Lung microvascular endothelial cell (primary cell): ENCODE data around the gene OR5B3. TPM values are rescaled to one million over a fixed set of nuclear protein-coding genes. Genes with fewer than 3 reads are reported as not detected.
"Not testable (repeated sequence)": the region's sequence is repeated elsewhere in the genome, so short reads cannot be mapped to it uniquely, and the experiment has no call there.

Experiments
- DNase-seq, 2 donors: peaks; one replicate each; pipeline versions ENCODE4 v3.0.0 to v3.0.0-alpha.2; 2010; ENCODE audit warnings: low read depth in 2 of 2
- total RNA-seq: library from RNA; depleted of rRNA; stranded (reverse); fragments of >200 nt; gene quantifications from 2 replicates; pipeline ENCODE4 v1.2.1, GENCODE V29; 2014

OR5B3 gene
- not detected in 2 replicates for total RNA-seq

- no peak for DNase-seq
These were observed at the start of gene OR5B3 for GRCh38 chr11:58406774-58407173. Gene OR5B3, minus strand, starts transcription at chr11:58406874. Its CDS starts 3,465 bp downstream, at chr11:58403409.

GRCh38 chr11:58451585-58451984 is 44.9 kb upstream of the OR5B3 start:
- DNase-seq: no peak

- DNase-seq: no peak
These were observed 39.6 kb upstream of the OR5B3 start for GRCh38 chr11:58446294-58446693.

- DNase-seq: no peak
These were observed 37.6 kb upstream of the OR5B3 start for GRCh38 chr11:58444300-58444699.

DNA sequence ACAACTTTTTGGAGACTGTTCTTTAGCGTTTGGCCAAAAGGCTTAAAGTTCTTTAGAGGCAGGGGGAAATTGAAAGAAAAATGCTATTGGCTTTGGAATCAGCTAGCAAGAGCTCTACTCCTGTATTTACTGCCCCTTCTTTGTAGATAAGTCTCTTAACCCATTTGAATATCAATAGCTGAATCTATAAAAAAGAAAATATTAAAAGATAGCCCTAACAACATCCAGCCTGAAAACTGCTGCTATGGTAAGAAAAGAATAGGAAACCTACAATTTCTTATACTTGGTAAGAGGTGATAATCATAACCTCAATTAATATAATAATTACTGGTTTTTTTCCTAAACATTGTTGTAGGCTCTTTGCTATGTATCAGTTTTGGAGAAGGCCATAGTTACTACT is 35.5 kb upstream of the OR5B3 start, which contains the start of gene OR5B12:
TSS of gene OR5B12 (minus strand) at position 101 of the 400 bp plus-strand sequence. CDS start 2,085 bp downstream, outside the sequence.
- no peak for DNase-seq

GRCh38 chr11:58438486-58438885 is 31.8 kb upstream of the OR5B3 start:
- DNase-seq: no peak

- DNase-seq: no peak
These were observed 27.5 kb upstream of the OR5B3 start for GRCh38 chr11:58434217-58434616.

GRCh38 chr11:58433638-58434203 is 27.0 kb upstream of the OR5B3 start:
- DNase-seq: no peak

DNA sequence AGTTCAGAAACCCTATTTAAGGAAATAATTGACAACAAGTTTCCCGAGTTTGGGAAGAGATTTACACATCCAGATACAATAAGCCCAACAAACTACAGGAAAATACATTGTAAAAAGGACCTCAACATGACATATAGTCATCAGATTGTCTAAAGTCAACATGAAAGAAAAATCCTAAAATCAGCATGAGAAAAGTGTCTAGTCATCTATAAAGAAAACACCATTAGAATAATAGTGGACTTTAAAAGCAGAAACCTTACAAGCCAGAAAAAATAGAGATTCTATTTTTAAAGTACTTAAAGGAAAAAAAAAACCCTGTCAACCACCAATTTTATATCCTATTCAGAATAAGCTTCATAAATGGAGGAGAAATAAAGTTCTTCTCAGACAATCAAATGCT is 22.6 kb upstream of the OR5B3 start:
- no peak for DNase-seq

DNA sequence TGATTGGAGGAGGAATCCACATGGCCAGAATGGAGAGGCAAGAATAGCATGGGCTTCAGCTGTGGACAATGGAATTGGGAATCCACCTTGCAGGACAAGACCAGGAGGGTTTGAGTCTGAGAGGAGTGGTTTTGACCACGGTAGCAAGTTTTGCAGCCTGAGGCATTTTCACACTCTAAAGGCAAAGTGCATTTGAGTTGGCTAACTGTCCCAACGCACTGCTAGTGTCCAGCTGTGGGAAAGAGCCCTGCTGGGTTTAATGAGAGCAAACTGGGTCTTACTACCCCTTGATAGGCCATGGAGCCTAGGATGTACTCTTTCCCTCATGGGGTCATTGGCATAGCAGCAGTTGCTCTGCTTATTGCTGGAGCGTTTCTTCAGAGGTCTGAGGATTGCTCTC is 21.3 kb upstream of the OR5B3 start, which contains the start of gene OR5B2:
TSS of gene OR5B2 (minus strand) at position 101 of the 400 bp plus-strand sequence. CDS start 4,860 bp downstream, outside the sequence.
- DNase-seq: no peak

DNA sequence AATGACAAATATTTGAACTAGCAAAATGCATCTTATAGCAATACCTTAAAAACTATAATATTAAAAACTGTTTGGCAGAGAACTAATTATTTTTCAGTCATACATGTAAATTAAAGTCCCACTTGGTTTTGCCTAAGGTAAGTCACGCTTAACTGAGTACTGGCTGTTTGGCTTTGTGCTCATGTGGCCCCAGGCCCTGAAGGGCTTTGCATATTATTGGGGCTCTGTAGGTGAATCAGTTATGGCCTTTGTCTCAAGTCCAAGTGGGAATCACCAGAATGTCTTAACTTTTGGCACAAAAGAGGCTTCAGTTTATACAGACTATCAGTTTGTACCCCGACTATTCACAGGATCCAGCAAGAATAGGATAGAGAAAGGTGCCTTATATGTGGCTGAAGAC is 7.1 kb downstream of the OR5B3 start:
- not testable (repeated sequence) for DNase-seq

GRCh38 chr11:58395581-58395980 is 11.1 kb downstream of the OR5B3 start:
- DNase-seq: peak in 1 of 2 donors; percentile 8

- peak; percentile 55 to 84 for DNase-seq
These were observed 12.5 kb downstream of the OR5B3 start for GRCh38 chr11:58394195-58394594.

DNA sequence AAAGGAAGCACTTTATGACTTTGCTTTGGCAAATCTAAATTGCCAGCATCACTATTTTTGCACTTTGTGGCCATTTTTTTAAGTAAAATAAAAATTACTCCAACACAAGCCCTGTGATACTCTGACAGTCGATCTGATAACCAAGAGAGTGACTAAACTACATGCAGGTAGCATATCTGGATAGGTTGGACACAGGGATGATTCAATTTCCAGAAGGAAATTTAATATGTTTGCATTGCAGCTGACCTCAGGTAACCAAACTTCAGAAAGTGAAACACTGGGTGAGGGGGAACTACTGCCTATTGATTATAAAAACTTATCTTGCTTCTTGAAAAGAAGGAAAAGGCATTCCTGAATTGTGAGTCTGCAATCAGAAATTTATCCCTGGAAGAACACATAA is 13.9 kb downstream of the OR5B3 start:
- DNase-seq: no peak

DNA sequence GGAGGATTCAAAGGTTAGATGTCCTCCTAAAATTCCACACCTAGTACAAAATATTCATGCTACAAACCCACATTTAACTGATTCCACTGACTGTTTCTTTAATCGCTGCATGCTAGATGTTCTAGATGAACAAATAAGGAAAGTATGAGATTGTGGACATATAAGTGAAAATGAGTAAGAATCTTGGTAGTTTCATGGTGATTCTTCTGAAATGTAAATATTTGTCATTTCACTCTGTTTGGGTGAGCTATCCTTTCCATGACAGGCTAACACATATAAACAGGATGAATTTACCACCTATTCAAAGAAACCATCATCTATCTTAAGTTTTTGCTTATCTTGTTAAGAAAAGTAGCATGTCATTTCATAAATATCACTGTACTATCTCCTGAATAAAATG is 14.8 kb downstream of the OR5B3 start:
- DNase-seq: no peak

DNA sequence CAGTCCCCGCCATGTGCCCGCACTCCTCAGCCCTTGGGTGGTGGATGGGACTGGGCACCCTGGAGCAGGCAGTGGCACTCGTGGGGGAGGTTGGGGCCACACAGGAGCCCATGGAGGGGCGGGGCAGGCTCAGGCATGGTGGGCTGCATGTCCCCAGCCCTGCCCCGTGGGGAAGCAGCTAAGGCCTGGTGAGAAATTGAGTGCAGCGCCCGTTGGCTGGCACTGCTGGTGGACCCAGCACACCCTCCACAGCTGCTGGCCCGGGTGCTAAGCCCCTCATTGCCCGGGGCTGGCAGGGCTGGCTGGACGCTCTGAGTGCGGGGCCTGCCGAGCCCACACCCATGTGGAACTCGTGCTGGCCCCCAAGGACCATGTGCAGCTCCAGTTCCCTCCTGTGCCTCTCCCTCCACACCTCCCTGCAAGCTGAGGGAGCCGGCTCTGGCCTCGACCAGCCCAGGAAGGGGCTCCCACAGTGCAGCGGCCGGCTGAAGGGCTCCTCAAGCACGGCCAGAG is 16.1 kb downstream of the OR5B3 start:
- no peak for DNase-seq

- no peak for DNase-seq
These were observed 47.7 kb downstream of the OR5B3 start, which contains the start of gene OR5B17 for GRCh38 chr11:58358969-58359368. Gene OR5B17, minus strand, starts transcription at chr11:58359069. Its CDS starts 0 bp downstream, at chr11:58359069.

- DNase-seq: no peak
These were observed 51.9 kb downstream of the OR5B3 start for GRCh38 chr11:58354727-58355126.

Other genes with a start within 250 kb of the OR5B3 start
- not detected in 2 replicates for gene OR9Q2, start 217.8 kb downstream of the OR5B3 start, total RNA-seq
- gene OR1S2, start 202.7 kb downstream of the OR5B3 start, total RNA-seq: not detected in 2 replicates
- gene OR1S1, start 194.2 kb downstream of the OR5B3 start, total RNA-seq: not detected in 2 replicates
- not detected in 2 replicates for gene OR10Q1, start 178.0 kb downstream of the OR5B3 start, total RNA-seq
- not detected in 2 replicates for gene OR10W1, start 138.6 kb downstream of the OR5B3 start, total RNA-seq
- not detected in 2 replicates for gene OR5B17, start 47.8 kb downstream of the OR5B3 start, total RNA-seq
- gene OR5B2, start 21.2 kb upstream of the OR5B3 start, total RNA-seq: not detected in 2 replicates
- gene OR5B12, start 35.4 kb upstream of the OR5B3 start, total RNA-seq: not detected in 2 replicates
- not detected in 2 replicates for gene OR5B21, start 101.2 kb upstream of the OR5B3 start, total RNA-seq
- 2.0 and 3.1 TPM in 2 replicates for gene LPXN, start 169.0 kb upstream of the OR5B3 start, total RNA-seq
- 28.1 and 34.3 TPM in 2 replicates for gene ZFP91, start 172.2 kb upstream of the OR5B3 start, total RNA-seq
- 0.99 and 1.1 TPM in 2 replicates for gene CNTF, start 215.8 kb upstream of the OR5B3 start, total RNA-seq